ENCODE data around the gene B4GALT2. TPM values are rescaled to one million over a fixed set of nuclear protein-coding genes. Genes with fewer than 3 reads are reported as not detected.

The B4GALT2 gene
- polyA plus RNA-seq, 1 of the 3 experiments (the other 2 are of a cell fraction) = 48.0 TPM

DNA sequence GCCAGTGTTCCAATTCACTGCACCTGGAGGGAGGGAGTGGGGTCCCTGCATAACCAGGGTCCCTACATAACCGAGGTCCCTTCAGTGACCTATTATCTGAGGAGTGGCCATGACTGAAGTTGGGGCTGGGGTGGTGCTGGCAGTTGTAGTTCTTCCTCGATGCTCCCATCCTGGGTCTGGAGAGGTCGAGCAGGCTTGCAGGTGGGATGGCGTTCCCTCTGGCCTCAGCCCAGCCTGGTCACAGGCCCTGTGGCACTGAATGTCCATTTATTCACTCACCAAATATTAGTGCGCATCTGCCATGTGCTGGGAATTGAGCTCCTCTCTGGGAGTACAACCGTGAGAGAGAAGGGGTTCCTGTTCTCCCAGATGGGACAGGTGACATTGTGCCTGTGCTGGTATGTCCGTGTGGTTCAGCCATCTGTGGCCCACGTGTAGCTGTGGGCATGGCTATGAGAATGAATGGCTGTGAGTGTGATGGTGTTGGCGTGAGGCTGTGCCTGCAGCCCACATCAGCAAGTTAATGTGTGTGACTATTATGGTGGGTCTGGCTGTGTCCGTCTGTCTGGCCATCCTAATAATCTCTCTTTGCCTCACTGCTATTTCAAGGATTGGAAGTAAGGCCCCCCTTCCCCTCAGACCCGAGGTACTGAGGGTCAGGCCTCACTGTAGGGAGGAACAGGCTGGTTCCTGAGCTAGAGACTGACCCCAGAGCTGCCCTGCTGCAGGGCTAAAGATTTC, 56.1 kb downstream of the B4GALT2 start:
- 66% methylated on average over 4 of the region's 11 CpGs for WGBS (ENCODE audit: low lambda C conversion rate)
- H3K4me2 ChIP-seq = no peak overlapping the region
- no peak for TF ChIP-seq JUND (IDR thresholded peaks at IDR 0.05)
- TF ChIP-seq NFIC (IDR thresholded peaks at IDR 0.05; ENCODE audit: borderline replicate concordance) = no peak
- no peak for TF ChIP-seq MAX (IDR thresholded peaks at IDR 0.05; ENCODE audit: low read depth)
- no peak for TF ChIP-seq NRF1 (IDR thresholded peaks at IDR 0.05; ENCODE audit: low read depth, low read length)
- no peak for TF ChIP-seq TEAD4 (IDR thresholded peaks at IDR 0.05; ENCODE audit: borderline replicate concordance, insufficient read depth)
- no peaks in the 10 kb centered on the region for H3K36me3 ChIP-seq (replicated peaks in 1 of 2; ENCODE audit: control insufficient read depth in 1 of 2, insufficient read depth in 2 of 2, low read length in 1 of 2)
- H2AFZ ChIP-seq (ENCODE audit: low read depth) = no peak overlapping the region
- no peak overlapping the region for H3K4me3 ChIP-seq (ENCODE audit: low read depth in 2 of 2, low read length in 1 of 2)
- POLR2A ChIA-PET = no interaction called here
- peaks cover 16 to 40% of the 10 kb centered on the region in 2 experiments; a peak in 3 of 4 replicates for H3K4me1 ChIP-seq (ENCODE audit: control insufficient read depth in 1 of 2, insufficient read depth in 2 of 2, low read depth in 1 of 2, low read length in 1 of 2)
- H3K27me3 ChIP-seq (ENCODE audit: insufficient read depth) = no peaks in the 10 kb centered on the region
- peak; percentile 7 for DNase-seq
- H3F3A ChIP-seq (replicated peaks; ENCODE audit: insufficient read depth) = peaks cover 19% of the 10 kb centered on the region
- 0 out of 4 replicates have a peak overlapping the region, but pooled peaks of 1 of the 2 experiments have one; percentile 23 for H3K27ac ChIP-seq (ENCODE audit: low read depth in 2 of 2, low read length in 1 of 2)
- H3K9me3 ChIP-seq = no peaks in the 10 kb centered on the region
- H3K79me2 ChIP-seq (ENCODE audit: insufficient read depth) = no peaks in the 10 kb centered on the region
- no peak overlapping the region for H3K9ac ChIP-seq
- CTCF ChIA-PET = interaction anchor here (1.0 to 25.6 kb wide), 13 partner anchors 10 to 506 kb away, joined by 3 to 598 read pairs (median 9); partner anchors contain the start of genes ATP6V0B, CCDC24 and IPO13
- H3K9me2 ChIP-seq = no peaks in the 10 kb centered on the region
- no peaks in the 10 kb centered on the region for H4K20me1 ChIP-seq (ENCODE audit: insufficient read depth)

- peaks cover 16 to 40% of the 10 kb centered on the region in 2 experiments; a peak in 3 of 4 replicates for H3K4me1 ChIP-seq (ENCODE audit: control insufficient read depth in 1 of 2, insufficient read depth in 2 of 2, low read depth in 1 of 2, low read length in 1 of 2)
- no peak overlapping the region for H3K4me3 ChIP-seq (ENCODE audit: low read depth in 2 of 2, low read length in 1 of 2)
- ChIA-PET CTCF (interaction anchor here (0.9 to 25.6 kb wide), 31 partner anchors 10 to 567 kb away, joined by 3 to 598 read pairs (median 4); partner anchors contain the start of genes ATP6V0B, CCDC24 and IPO13), POLR2A (no interaction called here)
- H3K27me3 ChIP-seq (ENCODE audit: insufficient read depth) = no peaks in the 10 kb centered on the region
- H3K9me2 ChIP-seq = no peaks in the 10 kb centered on the region
- DNase-seq = peak; percentile 64
- H3K4me2 ChIP-seq = no peak overlapping the region
- peak; percentile 61; the same call in 1 of the 2 replicates for TF ChIP-seq GATA2 (CRISPR knock-in tag; IDR thresholded peaks at IDR 0.05)
- no peak for TF ChIP-seq SMC3 (IDR thresholded peaks at IDR 0.05; ENCODE audit: low read depth, low read length)
- no peak for TF ChIP-seq RAD21 (IDR thresholded peaks at IDR 0.05; ENCODE audit: low read length)
- TF ChIP-seq MEF2A (IDR thresholded peaks at IDR 0.05; ENCODE audit: borderline replicate concordance, low read depth) = no peak
- no peaks in the 10 kb centered on the region for H3K36me3 ChIP-seq (replicated peaks in 1 of 2; ENCODE audit: control insufficient read depth in 1 of 2, insufficient read depth in 2 of 2, low read length in 1 of 2)
- 74% methylated on average over 6 of the region's 8 CpGs for WGBS (ENCODE audit: low lambda C conversion rate)
- H4K20me1 ChIP-seq (ENCODE audit: insufficient read depth) = no peaks in the 10 kb centered on the region
- H3K27ac ChIP-seq (ENCODE audit: low read depth in 2 of 2, low read length in 1 of 2) = peak overlapping the region in 1 of 2 experiments; percentile 74; a peak in 2 of 4 replicates
- H3K79me2 ChIP-seq (ENCODE audit: insufficient read depth) = no peaks in the 10 kb centered on the region
- peaks cover 19% of the 10 kb centered on the region for H3F3A ChIP-seq (replicated peaks; ENCODE audit: insufficient read depth)
- no peak overlapping the region for H2AFZ ChIP-seq (ENCODE audit: low read depth)
- no peak overlapping the region for H3K9ac ChIP-seq
- H3K9me3 ChIP-seq = no peaks in the 10 kb centered on the region
Measured at GRCh38 chr1:44035726-44036408, 56.9 kb downstream of the B4GALT2 start.
